ENCODE measurements around the gene KIF26A. TPM values are rescaled to one million over a fixed set of nuclear protein-coding genes. Genes with fewer than 3 reads are reported as not detected.

The KIF26A gene
- total and polyA plus RNA-seq, 2 of the 13 experiments (the other 11 are each of a cell fraction or from before 2014, with no cell fraction given) = not detected

- no peak for FAIRE-seq
- no peaks in the 10 kb centered on the region for H3K4me1 ChIP-seq (ENCODE audit: insufficient read depth, low read length)
- no peaks in the 10 kb centered on the region for H3K79me2 ChIP-seq (ENCODE audit: insufficient read depth, low read length)
- WGBS (ENCODE audit: low lambda C conversion rate) = no CpG with 5 or more reads among the region's 9 CpGs
- H3K9me3 ChIP-seq (ENCODE audit: low read length) = no peaks in the 10 kb centered on the region
- H3K27ac ChIP-seq (ENCODE audit: extremely low read length, insufficient read depth, low read length) = no peak overlapping the region
- H3K9ac ChIP-seq (ENCODE audit: insufficient read depth, low read depth, low read length) = no peak overlapping the region
- H3K4me3 ChIP-seq (replicated peaks in 1 of 3; ENCODE audit: insufficient read depth in 1 of 3, low read depth in 2 of 3, low read length in 3 of 3) = no peak overlapping the region
- H3K36me3 ChIP-seq (replicated peaks in 1 of 2; ENCODE audit: control insufficient read depth in 1 of 2, insufficient read depth in 2 of 2, low read length in 2 of 2) = no peaks in the 10 kb centered on the region
- CTCF ChIA-PET (ENCODE audit: low intra/inter-chr PET ratio, low total read pairs) = no interaction called here
- no peak overlapping the region for H2AFZ ChIP-seq (ENCODE audit: low read length)
- H3K27me3 ChIP-seq (ENCODE audit: control insufficient read depth in 1 of 2, insufficient read depth in 2 of 2, low read length in 2 of 2) = peaks cover 15 to 55% of the 10 kb centered on the region in 2 experiments; a peak in 4 of 5 replicates
- POLR2A ChIA-PET = no interaction called here
- no peak overlapping the region for H3K4me2 ChIP-seq (ENCODE audit: low read depth, low read length)
- ATAC-seq = no peak
- no TSS peak for BruUV-seq (replicated peaks)
- in situ Hi-C loops (cut with HindIII; ENCODE audit: extremely low pct_ligation_motif_present, low pct_unique_long_range_greater_than_20kb) (no loop called here), intact Hi-C loops (cut with micrococcal nuclease; ENCODE audit: unreplicated experiment) (no loop called here)
- no peaks in the 10 kb centered on the region for H4K20me1 ChIP-seq (ENCODE audit: insufficient read depth, low read length)
- DNase-seq (ENCODE audit: low spot score) = no peak
- TF ChIP-seq SPEN (CRISPR knock-in tag; IDR thresholded peaks at IDR 0.05; ENCODE audit: low read depth) = no peak
- no peak for TF ChIP-seq ZNF704 (CRISPR knock-in tag; IDR thresholded peaks at IDR 0.05; ENCODE audit: borderline replicate concordance)
- no peak for TF ChIP-seq MTA1 (CRISPR knock-in tag; IDR thresholded peaks at IDR 0.05; ENCODE audit: borderline replicate concordance)
- TF ChIP-seq PRDM4 (CRISPR knock-in tag; IDR thresholded peaks at IDR 0.05; ENCODE audit: borderline replicate concordance) = no peak
- no peak for TF ChIP-seq MATR3 (CRISPR knock-in tag; IDR thresholded peaks at IDR 0.05)
- TF ChIP-seq ZNF746 (CRISPR knock-in tag; IDR thresholded peaks at IDR 0.05) = no peak
- TF ChIP-seq, protein P1, sequence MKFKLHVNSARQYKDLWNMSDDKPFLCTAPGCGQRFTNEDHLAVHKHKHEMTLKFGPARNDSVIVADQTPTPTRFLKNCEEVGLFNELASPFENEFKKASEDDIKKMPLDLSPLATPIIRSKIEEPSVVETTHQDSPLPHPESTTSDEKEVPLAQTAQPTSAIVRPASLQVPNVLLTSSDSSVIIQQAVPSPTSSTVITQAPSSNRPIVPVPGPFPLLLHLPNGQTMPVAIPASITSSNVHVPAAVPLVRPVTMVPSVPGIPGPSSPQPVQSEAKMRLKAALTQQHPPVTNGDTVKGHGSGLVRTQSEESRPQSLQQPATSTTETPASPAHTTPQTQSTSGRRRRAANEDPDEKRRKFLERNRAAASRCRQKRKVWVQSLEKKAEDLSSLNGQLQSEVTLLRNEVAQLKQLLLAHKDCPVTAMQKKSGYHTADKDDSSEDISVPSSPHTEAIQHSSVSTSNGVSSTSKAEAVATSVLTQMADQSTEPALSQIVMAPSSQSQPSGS (CRISPR knock-in tag; IDR thresholded peaks at IDR 0.05) = no peak
- TF ChIP-seq ZNF12 (CRISPR knock-in tag; IDR thresholded peaks at IDR 0.05) = no peak
- TF ChIP-seq, protein P2, sequence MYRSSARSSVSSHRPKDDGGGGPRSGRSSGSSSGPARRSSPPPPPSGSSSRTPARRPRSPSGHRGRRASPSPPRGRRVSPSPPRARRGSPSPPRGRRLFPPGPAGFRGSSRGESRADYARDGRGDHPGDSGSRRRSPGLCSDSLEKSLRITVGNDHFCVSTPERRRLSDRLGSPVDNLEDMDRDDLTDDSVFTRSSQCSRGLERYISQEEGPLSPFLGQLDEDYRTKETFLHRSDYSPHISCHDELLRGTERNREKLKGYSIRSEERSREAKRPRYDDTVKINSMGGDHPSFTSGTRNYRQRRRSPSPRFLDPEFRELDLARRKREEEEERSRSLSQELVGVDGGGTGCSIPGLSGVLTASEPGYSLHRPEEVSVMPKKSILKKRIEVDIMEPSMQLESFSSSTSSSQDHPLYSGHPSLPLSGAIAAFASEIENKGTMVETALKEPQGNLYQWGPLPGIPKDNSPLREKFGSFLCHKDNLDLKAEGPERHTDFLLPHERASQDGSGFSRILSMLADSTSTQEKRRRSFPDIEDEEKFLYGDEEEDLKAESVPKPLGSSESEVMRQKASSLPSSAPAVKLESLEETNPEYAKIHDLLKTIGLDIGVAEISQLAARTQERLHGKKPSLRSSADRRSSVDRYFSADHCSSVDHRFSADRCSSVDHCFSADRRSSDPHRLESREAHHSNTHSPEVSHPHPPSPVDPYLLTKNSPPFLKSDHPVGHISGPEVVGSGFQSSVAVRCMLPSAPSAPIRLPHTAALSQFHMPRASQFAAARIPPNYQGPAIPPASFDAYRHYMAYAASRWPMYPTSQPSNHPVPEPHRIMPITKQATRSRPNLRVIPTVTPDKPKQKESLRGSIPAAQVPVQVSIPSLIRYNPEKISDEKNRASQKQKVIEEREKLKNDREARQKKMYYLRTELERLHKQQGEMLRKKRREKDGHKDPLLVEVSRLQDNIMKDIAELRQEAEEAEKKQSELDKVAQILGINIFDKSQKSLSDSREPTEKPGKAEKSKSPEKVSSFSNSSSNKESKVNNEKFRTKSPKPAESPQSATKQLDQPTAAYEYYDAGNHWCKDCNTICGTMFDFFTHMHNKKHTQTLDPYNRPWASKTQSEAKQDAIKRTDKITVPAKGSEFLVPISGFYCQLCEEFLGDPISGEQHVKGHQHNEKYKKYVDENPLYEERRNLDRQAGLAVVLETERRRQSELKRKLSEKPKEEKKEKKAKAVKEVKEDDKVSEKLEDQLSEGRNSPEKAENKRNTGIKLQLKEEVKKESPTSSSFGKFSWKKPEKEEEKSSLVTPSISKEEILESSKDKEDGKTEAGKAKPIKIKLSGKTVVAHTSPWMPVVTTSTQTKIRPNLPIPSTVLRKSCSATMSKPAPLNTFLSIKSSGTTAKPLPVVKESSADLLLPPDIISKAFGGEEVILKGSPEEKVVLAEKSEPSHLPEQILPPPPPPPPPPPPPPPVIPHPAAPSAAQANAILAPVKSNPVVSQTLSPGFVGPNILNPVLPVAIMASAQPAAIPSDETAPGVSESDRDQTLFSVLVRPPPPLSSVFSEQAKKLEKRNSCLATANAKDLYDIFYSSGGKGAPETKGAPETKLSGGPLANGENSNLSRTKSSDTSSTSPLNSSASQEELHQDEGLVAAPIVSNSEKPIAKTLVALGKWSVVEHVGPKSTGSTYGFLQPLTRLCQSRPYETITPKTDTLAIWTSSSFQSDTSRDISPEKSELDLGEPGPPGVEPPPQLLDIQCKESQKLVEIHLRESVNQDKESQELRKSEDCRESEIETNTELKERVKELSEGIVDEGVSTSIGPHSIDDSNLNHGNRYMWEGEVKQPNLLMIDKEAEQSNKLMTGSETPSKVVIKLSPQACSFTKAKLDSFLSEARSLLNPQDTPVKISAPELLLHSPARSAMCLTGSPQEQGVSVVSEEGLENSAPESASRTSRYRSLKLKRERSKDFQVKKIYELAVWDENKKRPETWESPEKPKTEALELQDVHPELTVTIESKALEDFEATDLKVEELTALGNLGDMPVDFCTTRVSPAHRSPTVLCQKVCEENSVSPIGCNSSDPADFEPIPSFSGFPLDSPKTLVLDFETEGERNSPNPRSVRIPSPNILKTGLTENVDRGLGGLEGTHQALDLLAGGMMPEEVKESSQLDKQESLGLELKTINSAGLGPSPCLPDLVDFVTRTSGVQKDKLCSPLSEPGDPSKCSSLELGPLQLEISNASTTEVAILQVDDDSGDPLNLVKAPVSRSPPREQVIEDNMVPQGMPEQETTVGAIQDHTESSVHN (CRISPR knock-in tag; IDR thresholded peaks at IDR 0.05) = no peak
- no peak for TF ChIP-seq GTF2F1 (IDR thresholded peaks at IDR 0.05; ENCODE audit: low read length)
Measured at GRCh38 chr14:104159990-104160389, 21.6 kb downstream of the KIF26A start.

All from HepG2 (cell line).